HG02623 (cell line): Measurements from ENCODE around the gene TSHZ3.

Experiments
- ATAC-seq: cut with Tn5 transposase; IDR thresholded peaks from one replicate; pipeline ENCODE4 v1.9.1; 2021; ENCODE audit warnings: moderate library complexity; ENCODE audit not compliant: unreplicated experiment

TSHZ3 gene

GRCh38 chr19:31355665-31356289 lies 6.5 kb upstream of the TSHZ3 start:
- no peak for ATAC-seq

GRCh38 chr19:31354799-31355664 lies 5.8 kb upstream of the TSHZ3 start:
- ATAC-seq, result no peak

GRCh38 chr19:31354316-31354715 lies 5.1 kb upstream of the TSHZ3 start:
- ATAC-seq, result no peak

- no peak for ATAC-seq
Measured at GRCh38 chr19:31353833-31354232, 4.6 kb upstream of the TSHZ3 start.

- no peak for ATAC-seq
Measured at GRCh38 chr19:31352782-31353651, 3.8 kb upstream of the TSHZ3 start.

GRCh38 chr19:31352296-31352781 lies 3.1 kb upstream of the TSHZ3 start:
- no peak for ATAC-seq

GRCh38 chr19:31351855-31352195 lies 2.6 kb upstream of the TSHZ3 start:
- no peak for ATAC-seq

- ATAC-seq, result no peak
Measured at GRCh38 chr19:31351056-31351854, 2.0 kb upstream of the TSHZ3 start.

- ATAC-seq, result no peak
Measured at GRCh38 chr19:31350693-31351055, 1.4 kb upstream of the TSHZ3 start.

GRCh38 chr19:31350033-31350692 lies 927 bp upstream of the TSHZ3 start:
- no peak for ATAC-seq

- no peak for ATAC-seq
Measured at GRCh38 chr19:31348481-31349159, 616 bp downstream of the TSHZ3 start.

- ATAC-seq, result no peak
Measured at GRCh38 chr19:31347828-31348392, 1.3 kb downstream of the TSHZ3 start.

GRCh38 chr19:31347354-31347753 lies 1.9 kb downstream of the TSHZ3 start:
- ATAC-seq, result no peak

GRCh38 chr19:31346184-31347059 lies 2.8 kb downstream of the TSHZ3 start:
- no peak for ATAC-seq

GRCh38 chr19:31344403-31344802 lies 4.8 kb downstream of the TSHZ3 start:
- no peak for ATAC-seq

GRCh38 chr19:31342926-31343325 lies 6.3 kb downstream of the TSHZ3 start:
- ATAC-seq, result no peak

- no peak for ATAC-seq
Measured at GRCh38 chr19:31340042-31341025, 8.9 kb downstream of the TSHZ3 start.
